D341Med (cell line): ENCODE measurements around the gene XRCC4.
"Not testable (repeated sequence)": the region's sequence is repeated elsewhere in the genome, so short reads cannot be mapped to it uniquely, and the experiment has no call there.

Experiments used
- DNase-seq: peaks from one replicate; pipeline ENCODE4 v3.0.0; 2012; ENCODE audit warnings: low spot score

Gene XRCC4

GRCh38 chr5:83076742-83077661, at the start of gene XRCC4, which contains the start of gene TMEM167A:
XRCC4 (plus strand) TSS chr5:83077547; CDS start chr5:83104920, 27,373 bp downstream.
TMEM167A (minus strand) TSS chr5:83077394; CDS start chr5:83077323, 71 bp downstream.
- peak; percentile 93 for DNase-seq

- DNase-seq, result no peak
These were observed 47.4 kb upstream of the XRCC4 start for GRCh38 chr5:83029912-83030311.

GRCh38 chr5:83031381-83031780, 46.0 kb upstream of the XRCC4 start:
- DNase-seq, result no peak

GRCh38 chr5:83034036-83034435, 43.3 kb upstream of the XRCC4 start:
- DNase-seq, result no peak

GRCh38 chr5:83034528-83035207, 42.7 kb upstream of the XRCC4 start:
- no peak for DNase-seq

GRCh38 chr5:83035373-83036100, 41.8 kb upstream of the XRCC4 start:
- peak; percentile 26 for DNase-seq

GRCh38 chr5:83036991-83037575, 40.3 kb upstream of the XRCC4 start:
- DNase-seq, result no peak

GRCh38 chr5:83038924-83039323, 38.4 kb upstream of the XRCC4 start:
- DNase-seq, result no peak

GRCh38 chr5:83042507-83042906, 34.8 kb upstream of the XRCC4 start:
- no peak for DNase-seq

- DNase-seq, result no peak
These were observed 32.4 kb upstream of the XRCC4 start for GRCh38 chr5:83044926-83045325.

- no peak for DNase-seq
These were observed 29.1 kb upstream of the XRCC4 start for GRCh38 chr5:83048277-83048676.

- DNase-seq, result no peak
These were observed 28.5 kb upstream of the XRCC4 start for GRCh38 chr5:83048811-83049210.

- no peak for DNase-seq
These were observed 27.9 kb upstream of the XRCC4 start for GRCh38 chr5:83049370-83049885.

- DNase-seq, result no peak
These were observed 26.5 kb upstream of the XRCC4 start for GRCh38 chr5:83050723-83051340.

GRCh38 chr5:83055166-83055565, 22.2 kb upstream of the XRCC4 start:
- DNase-seq, result no peak

GRCh38 chr5:83058726-83059125, 18.6 kb upstream of the XRCC4 start:
- no peak for DNase-seq

GRCh38 chr5:83059341-83059740, 18.0 kb upstream of the XRCC4 start:
- DNase-seq, result no peak

- DNase-seq, result no peak
These were observed 10.7 kb upstream of the XRCC4 start for GRCh38 chr5:83066548-83067110.

GRCh38 chr5:83067377-83067776, 10.0 kb upstream of the XRCC4 start:
- not testable (repeated sequence) for DNase-seq

GRCh38 chr5:83069096-83069799, 8.1 kb upstream of the XRCC4 start:
- DNase-seq, result no peak
